Non-pigmented ciliary epithelial cell (primary cell): ENCODE results near the gene PDE11A.
"Not testable (repeated sequence)": the region's sequence is repeated elsewhere in the genome, so short reads cannot be mapped to it uniquely, and the experiment has no call there.

Source experiments
- DNase-seq: peaks from one replicate; pipeline ENCODE4 v3.0.0-alpha.2; 2010; ENCODE audit warnings: low read depth

The PDE11A gene

GRCh38 chr2:177882501-177882900, 190.1 kb downstream of the PDE11A start:
- DNase-seq = no peak

GRCh38 chr2:177881921-177882320, 190.7 kb downstream of the PDE11A start:
- no peak for DNase-seq

- DNase-seq = no peak
Observed at GRCh38 chr2:177881008-177881747, 191.4 kb downstream of the PDE11A start.

GRCh38 chr2:177880285-177880684, 192.3 kb downstream of the PDE11A start:
- DNase-seq = no peak

GRCh38 chr2:177876950-177877349, 195.6 kb downstream of the PDE11A start:
- no peak for DNase-seq

- DNase-seq = no peak
Observed at GRCh38 chr2:177874686-177875085, 197.9 kb downstream of the PDE11A start.

GRCh38 chr2:177873915-177874314, 198.7 kb downstream of the PDE11A start:
- no peak for DNase-seq

GRCh38 chr2:177872286-177872685, 200.3 kb downstream of the PDE11A start:
- DNase-seq = no peak

GRCh38 chr2:177869912-177870311, 202.7 kb downstream of the PDE11A start:
- no peak for DNase-seq

- DNase-seq = no peak
Observed at GRCh38 chr2:177869209-177869608, 203.4 kb downstream of the PDE11A start.

GRCh38 chr2:177868806-177869205, 203.8 kb downstream of the PDE11A start:
- DNase-seq = no peak

GRCh38 chr2:177857538-177857937, 215.0 kb downstream of the PDE11A start:
- DNase-seq = no peak

GRCh38 chr2:177852389-177852788, 220.2 kb downstream of the PDE11A start:
- no peak for DNase-seq

- DNase-seq = no peak
Observed at GRCh38 chr2:177843188-177843587, 229.4 kb downstream of the PDE11A start.

GRCh38 chr2:177842243-177842642, 230.3 kb downstream of the PDE11A start:
- DNase-seq = no peak

- DNase-seq = not testable (repeated sequence)
Observed at GRCh38 chr2:177835418-177836204, 237.0 kb downstream of the PDE11A start.

- DNase-seq = no peak
Observed at GRCh38 chr2:177832611-177833433, 239.8 kb downstream of the PDE11A start.

GRCh38 chr2:177830881-177831386, 241.6 kb downstream of the PDE11A start:
- no peak for DNase-seq

- no peak for DNase-seq
Observed at GRCh38 chr2:177828557-177828956, 244.0 kb downstream of the PDE11A start.

- DNase-seq = no peak
Observed at GRCh38 chr2:177826897-177827296, 245.7 kb downstream of the PDE11A start.

GRCh38 chr2:177822941-177823340, 249.6 kb downstream of the PDE11A start:
- DNase-seq = no peak

GRCh38 chr2:177818412-177818811, 254.2 kb downstream of the PDE11A start:
- DNase-seq = no peak
